HG03064 (cell line): Measurements from ENCODE around the gene AHCYL2.

Experiments
- ATAC-seq: cut with Tn5 transposase; IDR thresholded peaks from one replicate; pipeline ENCODE4 v1.9.1; 2021; ENCODE audit warnings: low read depth; ENCODE audit not compliant: unreplicated experiment

Gene AHCYL2

GRCh38 chr7:129224251-129225205 is at the start of gene AHCYL2:
Gene AHCYL2 (plus strand): TSS chr7:129225030.
- ATAC-seq = peak; percentile 88

GRCh38 chr7:129176916-129177710 is 47.7 kb upstream of the AHCYL2 start:
- no peak for ATAC-seq

DNA sequence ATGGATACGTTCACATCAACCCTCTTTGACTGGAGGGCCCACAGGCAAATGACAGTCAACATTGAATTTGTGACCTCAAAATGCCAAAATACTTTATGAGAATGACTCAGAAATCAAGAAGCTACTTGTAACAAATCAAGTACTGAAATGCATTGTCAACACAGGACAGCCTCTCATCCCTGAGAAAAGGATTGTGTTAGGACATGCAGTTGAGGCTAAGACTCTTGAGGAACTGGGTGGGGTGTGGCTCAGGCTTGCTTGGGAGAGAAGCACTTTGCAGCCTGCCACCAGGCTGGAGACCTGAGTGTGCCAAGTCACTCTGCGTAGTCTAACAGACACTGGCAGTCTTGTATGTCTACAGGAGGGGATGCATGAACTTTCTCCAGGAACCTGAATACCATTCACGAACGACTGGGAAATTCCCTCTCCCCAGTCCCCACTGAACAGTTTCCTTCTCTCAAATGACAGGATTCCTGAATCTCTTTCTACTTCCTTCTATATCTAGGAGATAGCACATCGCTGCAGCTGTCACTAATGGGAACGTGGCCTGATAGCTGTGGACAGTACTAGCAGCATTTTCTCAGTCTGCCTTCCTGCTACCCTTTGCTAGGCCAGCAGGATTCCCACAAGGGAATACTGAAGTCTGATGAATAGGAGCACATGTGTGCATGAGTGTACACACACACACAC is 39.7 kb upstream of the AHCYL2 start:
- no peak for ATAC-seq

GRCh38 chr7:129186749-129187260 is 38.0 kb upstream of the AHCYL2 start:
- ATAC-seq = no peak

DNA sequence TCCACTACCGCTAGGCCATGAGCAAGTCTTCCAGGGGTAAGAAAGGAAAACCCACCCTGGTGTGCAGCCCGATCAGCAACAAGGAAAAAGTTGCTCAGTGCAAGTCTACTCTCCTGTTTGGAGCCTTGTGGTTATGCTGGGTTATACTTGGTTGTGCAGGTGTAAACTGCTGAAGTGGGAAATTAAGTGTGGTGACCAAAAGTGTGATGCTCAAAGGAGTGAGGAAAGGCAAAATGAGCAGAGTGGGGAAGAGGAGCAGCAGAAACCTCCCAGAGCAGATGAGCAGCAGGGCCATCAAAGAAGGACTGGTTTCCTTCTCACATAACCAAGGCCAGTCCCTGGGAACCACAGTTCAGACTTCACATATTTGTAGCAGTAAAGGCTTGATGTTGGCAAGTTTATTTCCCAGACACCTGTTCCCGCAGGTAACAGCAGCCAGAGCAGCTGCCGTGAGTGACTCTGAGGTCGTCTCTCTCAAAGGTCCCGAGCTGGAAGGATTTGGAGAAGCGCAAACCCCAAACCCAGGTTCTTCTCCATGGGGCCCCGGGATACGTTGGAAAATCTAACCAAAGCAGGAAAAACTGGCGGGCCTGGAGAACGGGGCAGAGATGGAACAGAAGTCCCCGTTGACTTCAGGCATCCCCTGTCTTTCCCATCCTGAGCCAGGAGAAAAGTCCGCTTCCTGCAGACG is 37.0 kb upstream of the AHCYL2 start:
- no peak for ATAC-seq

DNA sequence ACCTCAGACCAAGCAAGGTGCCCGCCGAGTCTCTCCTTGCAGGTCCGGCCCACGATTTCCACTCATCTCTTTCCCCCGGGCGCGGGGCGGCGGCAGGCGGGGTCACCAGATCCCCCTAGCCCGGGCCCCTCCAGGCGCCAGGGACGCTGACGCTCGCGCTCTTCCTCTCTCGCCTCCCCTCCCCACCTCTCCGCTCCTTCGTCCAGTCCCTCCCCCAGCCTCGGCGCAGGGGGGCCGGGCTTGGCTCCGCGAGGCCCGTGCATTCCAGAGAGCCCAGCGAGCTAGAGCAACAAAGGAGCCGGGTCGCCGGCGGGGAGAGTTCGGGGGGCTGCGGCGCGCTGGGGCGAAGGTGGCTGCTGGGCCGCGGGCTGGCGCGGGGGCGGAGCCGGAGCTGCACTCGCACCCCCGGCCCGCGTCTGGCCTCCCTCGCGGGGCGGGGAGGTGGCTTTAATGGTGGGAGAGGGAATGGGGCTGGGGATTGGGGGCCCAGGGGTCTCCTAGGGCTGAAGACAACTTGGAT is 36.4 kb upstream of the AHCYL2 start, which contains the start of gene SMO:
Gene SMO, plus strand, starts transcription at position 262 of the 520 bp plus-strand sequence. CDS start 519 bp downstream, outside the sequence.
- no peak for ATAC-seq

GRCh38 chr7:129188892-129189660 is 35.8 kb upstream of the AHCYL2 start:
- ATAC-seq = no peak

DNA sequence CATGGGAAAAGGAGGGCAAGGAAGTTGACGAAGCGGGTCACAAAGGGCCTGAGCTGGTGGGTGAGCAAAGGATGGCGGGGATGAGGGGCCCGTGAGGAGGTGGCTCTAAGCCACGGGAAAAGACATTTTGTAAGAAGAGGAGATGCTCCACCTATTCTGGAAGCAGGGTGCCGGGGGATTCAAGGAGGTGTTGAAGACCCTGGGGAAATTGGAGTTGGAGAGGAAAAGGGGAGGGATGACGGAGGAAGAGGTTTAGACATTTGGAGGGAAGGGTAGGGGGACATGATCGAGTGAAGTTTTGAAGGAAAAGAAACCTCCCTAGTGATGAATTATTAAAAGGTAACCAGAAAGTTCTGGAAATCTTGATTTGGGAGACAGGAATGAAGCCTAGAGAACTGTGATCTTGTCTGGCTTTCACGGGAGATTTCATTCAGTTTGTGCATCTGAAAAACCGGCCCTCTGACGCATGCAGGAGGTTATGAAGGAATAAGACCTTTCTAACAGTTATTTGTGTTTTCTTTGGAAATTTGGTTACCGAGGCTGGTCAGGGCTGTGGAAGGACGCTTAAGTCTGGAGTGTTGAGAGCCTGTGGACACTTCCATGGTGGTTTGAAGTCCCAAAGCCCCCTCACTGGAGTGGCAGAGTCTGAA is 35.0 kb upstream of the AHCYL2 start:
- no peak for ATAC-seq

DNA sequence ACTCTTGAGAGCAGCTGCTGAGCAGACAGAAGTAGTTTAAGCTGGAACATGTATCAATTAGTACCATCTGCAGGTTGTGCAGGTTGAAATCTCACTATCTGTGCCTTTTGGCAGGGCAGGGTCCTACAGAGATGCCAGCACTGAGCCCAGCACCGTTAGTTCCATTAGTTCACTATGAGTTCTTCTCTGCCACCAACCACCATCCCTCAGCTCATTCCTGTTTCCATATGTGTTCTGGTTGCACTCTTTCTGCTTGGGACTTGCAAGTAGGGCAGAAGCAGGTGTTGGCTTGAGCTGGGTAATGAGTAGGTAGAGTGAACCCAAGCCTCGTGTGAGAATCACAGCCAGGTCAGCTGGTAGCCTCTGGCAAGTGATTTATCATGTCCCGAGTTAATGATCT is 33.6 kb upstream of the AHCYL2 start:
- ATAC-seq = no peak

GRCh38 chr7:129193892-129194291 is 30.9 kb upstream of the AHCYL2 start:
- ATAC-seq = no peak

DNA sequence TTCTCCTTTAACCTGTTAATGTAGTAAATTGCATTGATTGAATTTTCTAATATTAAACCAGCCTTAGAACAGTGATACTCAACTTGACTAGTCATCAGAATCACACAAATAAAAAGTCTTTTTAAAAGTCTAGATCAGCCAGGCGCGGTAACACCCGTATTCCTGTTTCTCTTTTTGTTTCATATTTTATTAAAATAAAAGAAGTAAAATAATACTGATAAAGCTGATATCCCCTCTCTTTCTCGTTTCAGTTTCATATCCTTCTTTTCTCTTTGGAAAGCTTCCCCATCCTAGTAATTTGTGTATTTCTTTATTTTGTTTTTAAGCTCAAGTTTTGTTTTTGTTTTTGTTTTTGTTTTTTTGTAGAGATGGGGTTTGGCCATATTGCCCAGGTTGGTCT is 27.1 kb upstream of the AHCYL2 start:
- ATAC-seq = no peak

DNA sequence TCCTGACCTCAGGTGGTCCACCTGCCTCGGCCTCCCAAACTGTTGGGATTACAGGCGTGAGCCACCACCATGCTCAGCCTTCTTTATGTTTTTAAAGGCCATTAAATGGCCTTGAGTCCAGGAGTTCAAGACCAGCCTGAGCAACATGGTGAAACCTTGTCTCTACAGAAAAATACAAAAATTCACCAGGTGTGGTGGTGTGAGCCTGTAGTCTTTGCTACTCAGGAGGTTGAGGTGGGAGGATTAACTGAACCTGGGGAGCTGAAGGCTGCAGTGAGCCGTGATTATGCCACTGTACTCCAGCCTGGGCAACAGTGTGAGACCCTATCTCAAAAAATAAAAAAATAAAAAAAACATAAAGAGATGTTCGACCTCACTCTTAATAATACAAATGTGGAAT is 25.4 kb upstream of the AHCYL2 start:
- no peak for ATAC-seq

GRCh38 chr7:129202058-129202777 is 22.6 kb upstream of the AHCYL2 start:
- no peak for ATAC-seq

GRCh38 chr7:129203050-129203741 is 21.6 kb upstream of the AHCYL2 start:
- no peak for ATAC-seq

DNA sequence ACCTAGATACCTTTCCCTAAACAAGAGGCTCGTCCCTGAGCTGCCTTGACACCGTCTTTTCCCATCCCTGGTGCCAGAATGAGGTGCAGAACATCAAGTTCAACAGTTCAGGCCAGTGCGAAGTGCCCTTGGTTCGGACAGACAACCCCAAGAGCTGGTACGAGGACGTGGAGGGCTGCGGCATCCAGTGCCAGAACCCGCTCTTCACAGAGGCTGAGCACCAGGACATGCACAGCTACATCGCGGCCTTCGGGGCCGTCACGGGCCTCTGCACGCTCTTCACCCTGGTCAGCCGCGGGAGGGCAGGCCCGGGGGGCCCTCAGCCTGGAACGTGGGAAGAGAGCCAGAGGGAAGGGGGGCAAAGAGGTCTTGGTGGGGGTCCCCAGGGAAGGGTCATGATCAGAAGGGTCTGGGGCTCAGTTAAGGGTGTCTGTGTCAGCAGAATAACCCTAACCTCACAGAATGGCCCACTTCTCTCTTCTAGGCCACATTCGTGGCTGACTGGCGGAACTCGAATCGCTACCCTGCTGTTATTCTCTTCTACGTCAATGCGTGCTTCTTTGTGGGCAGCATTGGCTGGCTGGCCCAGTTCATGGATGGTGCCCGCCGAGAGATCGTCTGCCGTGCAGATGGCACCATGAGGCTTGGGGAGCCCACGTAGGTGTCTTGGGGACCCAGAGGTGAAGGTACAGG is 19.6 kb upstream of the AHCYL2 start:
- ATAC-seq = no peak

GRCh38 chr7:129205987-129206785 is 18.6 kb upstream of the AHCYL2 start:
- ATAC-seq = no peak
